Glutamatergic neuron (in vitro differentiated cells): ENCODE data around the gene SAMSN1. TPM values are rescaled to one million over a fixed set of nuclear protein-coding genes. Genes with fewer than 3 reads are reported as not detected.

ENCODE experiments used
- DNase-seq: peaks from one replicate; pipeline ENCODE4 v3.0.0; 2022
- H3K27ac Mint-ChIP-seq: one replicate; pipeline ENCODE4 v1.8.0; 2020; ENCODE audit warnings: mild to moderate bottlenecking, mixed read lengths, inconsistent platforms; ENCODE audit not compliant: unreplicated experiment
- H3K27me3 Mint-ChIP-seq: one replicate; pipeline ENCODE4 v1.8.0; 2020; ENCODE audit warnings: mild to moderate bottlenecking, moderate library complexity, mixed read lengths, inconsistent platforms; ENCODE audit not compliant: unreplicated experiment
- H3K36me3 Mint-ChIP-seq: one replicate; pipeline ENCODE4 v1.8.0; 2020; ENCODE audit warnings: mild to moderate bottlenecking, mixed read lengths, inconsistent platforms; ENCODE audit not compliant: unreplicated experiment
- H3K4me1 Mint-ChIP-seq: one replicate; pipeline ENCODE4 v1.8.0; 2020; ENCODE audit warnings: mild to moderate bottlenecking, low read depth, mixed read lengths, inconsistent platforms; ENCODE audit not compliant: unreplicated experiment
- H3K4me3 Mint-ChIP-seq: one replicate; pipeline ENCODE4 v1.8.0; 2020; ENCODE audit warnings: mild to moderate bottlenecking, mixed read lengths, inconsistent platforms; ENCODE audit not compliant: unreplicated experiment
- H3K9me3 Mint-ChIP-seq: one replicate; pipeline ENCODE4 v1.8.0; 2020; ENCODE audit warnings: mild to moderate bottlenecking, moderate library complexity, mixed read lengths, inconsistent platforms; ENCODE audit not compliant: unreplicated experiment
- total RNA-seq: library from RNA; stranded (reverse); fragmentation: NEBNext Ultra II Directional; extraction: Animal tissue kit (Norgen Biotek cat#: 25700); gene quantifications from one replicate; pipeline ENCODE4 v1.2.1, GENCODE V29; 2021; ENCODE audit not compliant: unreplicated experiment
- TF ChIP-seq, protein P1 (sequence below): fragments of 200-600 bp; sonication (generic); IDR thresholded peaks from one replicate; pipeline ENCODE4 v1.5.0; 2021; ENCODE audit not compliant: partially characterized antibody, unreplicated experiment

SAMSN1 gene
- total RNA-seq, 1 donor from 2014 or later = 28.3 TPM

DNA sequence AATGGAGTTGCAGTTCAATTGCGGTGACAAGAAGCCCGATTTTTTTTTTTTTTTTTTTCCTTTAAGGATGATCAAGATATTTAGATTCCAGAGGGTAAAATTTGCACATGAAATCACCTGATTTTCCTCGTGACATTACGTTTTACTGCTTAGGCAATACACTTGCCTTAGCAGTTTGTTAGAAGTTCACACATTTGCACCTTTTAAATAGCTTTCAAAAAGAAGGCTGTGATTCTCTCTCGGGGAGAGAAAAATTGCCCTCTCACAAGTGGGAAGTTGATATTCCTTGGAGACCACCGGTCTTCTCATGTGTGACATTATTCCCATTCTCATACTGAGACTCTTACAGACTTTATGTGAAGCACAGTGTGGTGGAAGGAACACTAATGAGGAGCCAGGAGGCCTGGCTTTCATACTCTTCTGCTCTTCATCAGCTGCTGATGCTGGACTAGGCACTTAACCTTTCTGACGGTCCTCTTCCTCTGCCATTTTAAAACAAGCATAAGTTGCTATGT lies 93.3 kb downstream of the SAMSN1 start:
- peaks cover 49% of the 10 kb centered on the region for H3K4me1 Mint-ChIP-seq
- no peak for DNase-seq
- H3K9me3 Mint-ChIP-seq = peaks cover 2% of the 10 kb centered on the region
- no peaks in the 10 kb centered on the region for H3K36me3 Mint-ChIP-seq
- H3K27me3 Mint-ChIP-seq = no peaks in the 10 kb centered on the region
- H3K4me3 Mint-ChIP-seq = peak overlapping the region; percentile 56
- H3K27ac Mint-ChIP-seq = peak overlapping the region; percentile 28
- TF ChIP-seq, protein P1, sequence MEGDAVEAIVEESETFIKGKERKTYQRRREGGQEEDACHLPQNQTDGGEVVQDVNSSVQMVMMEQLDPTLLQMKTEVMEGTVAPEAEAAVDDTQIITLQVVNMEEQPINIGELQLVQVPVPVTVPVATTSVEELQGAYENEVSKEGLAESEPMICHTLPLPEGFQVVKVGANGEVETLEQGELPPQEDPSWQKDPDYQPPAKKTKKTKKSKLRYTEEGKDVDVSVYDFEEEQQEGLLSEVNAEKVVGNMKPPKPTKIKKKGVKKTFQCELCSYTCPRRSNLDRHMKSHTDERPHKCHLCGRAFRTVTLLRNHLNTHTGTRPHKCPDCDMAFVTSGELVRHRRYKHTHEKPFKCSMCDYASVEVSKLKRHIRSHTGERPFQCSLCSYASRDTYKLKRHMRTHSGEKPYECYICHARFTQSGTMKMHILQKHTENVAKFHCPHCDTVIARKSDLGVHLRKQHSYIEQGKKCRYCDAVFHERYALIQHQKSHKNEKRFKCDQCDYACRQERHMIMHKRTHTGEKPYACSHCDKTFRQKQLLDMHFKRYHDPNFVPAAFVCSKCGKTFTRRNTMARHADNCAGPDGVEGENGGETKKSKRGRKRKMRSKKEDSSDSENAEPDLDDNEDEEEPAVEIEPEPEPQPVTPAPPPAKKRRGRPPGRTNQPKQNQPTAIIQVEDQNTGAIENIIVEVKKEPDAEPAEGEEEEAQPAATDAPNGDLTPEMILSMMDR = no peak

GRCh38 chr21:14452031-14452726 lies 93.9 kb downstream of the SAMSN1 start:
- H3K27me3 Mint-ChIP-seq = no peaks in the 10 kb centered on the region
- peaks cover 49% of the 10 kb centered on the region for H3K4me1 Mint-ChIP-seq
- DNase-seq = peak; percentile 15
- H3K9me3 Mint-ChIP-seq = peaks cover 2% of the 10 kb centered on the region
- H3K36me3 Mint-ChIP-seq = no peaks in the 10 kb centered on the region
- H3K27ac Mint-ChIP-seq = peak overlapping the region; percentile 29
- TF ChIP-seq, protein P1 = no peak
- peak overlapping the region; percentile 56 for H3K4me3 Mint-ChIP-seq

DNA sequence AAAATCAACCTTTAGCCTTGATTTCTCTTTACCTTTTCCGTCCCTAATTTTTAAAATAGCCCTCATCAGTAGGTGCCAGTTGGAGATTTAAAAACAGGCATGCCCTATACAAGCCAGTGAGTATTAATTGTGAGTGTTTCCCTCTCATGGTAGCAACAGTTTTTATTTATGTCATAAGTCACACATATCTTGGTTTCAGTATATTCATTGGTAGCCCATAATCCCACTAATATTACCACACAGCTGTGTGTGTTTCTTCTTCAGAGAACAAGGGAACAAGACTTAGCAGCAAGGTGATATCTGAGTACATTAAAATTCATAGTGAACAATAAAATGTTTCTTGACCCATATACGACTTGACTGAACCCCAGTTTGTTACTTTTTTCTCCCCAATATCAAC lies 94.6 kb downstream of the SAMSN1 start:
- no peak for DNase-seq
- H3K36me3 Mint-ChIP-seq = no peaks in the 10 kb centered on the region
- H3K9me3 Mint-ChIP-seq = peaks cover 2% of the 10 kb centered on the region
- H3K4me1 Mint-ChIP-seq = peaks cover 49% of the 10 kb centered on the region
- H3K4me3 Mint-ChIP-seq = no peak overlapping the region
- H3K27me3 Mint-ChIP-seq = no peaks in the 10 kb centered on the region
- H3K27ac Mint-ChIP-seq = peak overlapping the region; percentile 29
- TF ChIP-seq, protein P1 = no peak

- Mint-ChIP-seq H3K27me3 (no peaks in the 10 kb centered on the region), H3K4me3 (no peak overlapping the region), H3K27ac (no peak overlapping the region), H3K9me3 (peaks cover 2% of the 10 kb centered on the region), H3K36me3 (no peaks in the 10 kb centered on the region), H3K4me1 (peaks cover 30% of the 10 kb centered on the region)
- TF ChIP-seq, protein P1 = no peak
- DNase-seq = no peak
Measured at GRCh38 chr21:14448784-14449183, 97.3 kb downstream of the SAMSN1 start.

GRCh38 chr21:14438211-14438610 lies 107.9 kb downstream of the SAMSN1 start:
- TF ChIP-seq, protein P1 = no peak
- Mint-ChIP-seq H3K27ac (no peak overlapping the region), H3K27me3 (no peaks in the 10 kb centered on the region), H3K4me1 (no peaks in the 10 kb centered on the region), H3K36me3 (no peaks in the 10 kb centered on the region), H3K4me3 (no peak overlapping the region), H3K9me3 (peaks cover 1% of the 10 kb centered on the region)
- DNase-seq = no peak
